GM19324 (cell line): Measurements from ENCODE around the gene PLCB2.

ENCODE experiments used
- ATAC-seq: cut with Tn5 transposase; IDR thresholded peaks from one replicate; pipeline ENCODE4 v1.9.1; 2021; ENCODE audit warnings: mild to moderate bottlenecking, moderate library complexity; ENCODE audit not compliant: unreplicated experiment, low FRiP score

Gene PLCB2

GRCh38 chr15:40253167-40253790, 54.5 kb downstream of the PLCB2 start:
- ATAC-seq: no peak

- ATAC-seq: no peak
Observed at GRCh38 chr15:40252438-40253166, 55.1 kb downstream of the PLCB2 start.

GRCh38 chr15:40252141-40252437, 55.6 kb downstream of the PLCB2 start:
- ATAC-seq: no peak

- ATAC-seq: no peak
Observed at GRCh38 chr15:40251486-40252140, 56.1 kb downstream of the PLCB2 start.

- ATAC-seq: no peak
Observed at GRCh38 chr15:40250771-40251483, 56.8 kb downstream of the PLCB2 start.

GRCh38 chr15:40250304-40250656, 57.5 kb downstream of the PLCB2 start:
- ATAC-seq: no peak

GRCh38 chr15:40249477-40250303, 58.0 kb downstream of the PLCB2 start:
- ATAC-seq: no peak

- ATAC-seq: no peak
Observed at GRCh38 chr15:40248006-40248783, 59.5 kb downstream of the PLCB2 start.

GRCh38 chr15:40247406-40247971, 60.2 kb downstream of the PLCB2 start:
- no peak for ATAC-seq

- ATAC-seq: no peak
Observed at GRCh38 chr15:40246496-40247280, 61.0 kb downstream of the PLCB2 start.

GRCh38 chr15:40245666-40246450, 61.9 kb downstream of the PLCB2 start:
- ATAC-seq: no peak

GRCh38 chr15:40244961-40245523, 62.7 kb downstream of the PLCB2 start:
- no peak for ATAC-seq

- no peak for ATAC-seq
Observed at GRCh38 chr15:40243126-40243810, 64.5 kb downstream of the PLCB2 start.

GRCh38 chr15:40242601-40243000, 65.1 kb downstream of the PLCB2 start:
- ATAC-seq: no peak

GRCh38 chr15:40242213-40242599, 65.5 kb downstream of the PLCB2 start:
- ATAC-seq: no peak

GRCh38 chr15:40241269-40242212, 66.2 kb downstream of the PLCB2 start:
- no peak for ATAC-seq
